Sciatic nerve (tissue), 2 donors: ENCODE results near the gene DEPDC5. TPM values are rescaled to one million over a fixed set of nuclear protein-coding genes. Genes with fewer than 3 reads are reported as not detected.

ENCODE experiments used
- ATAC-seq: fragments of 200-7000 bp; cut with Tn5 transposase; one replicate; pipeline ENCODE4 v1.9.1; 2020; ENCODE audit warnings: mild to moderate bottlenecking, moderate library complexity
- DNase-seq: peaks from one replicate; pipeline ENCODE4 v3.0.0-alpha.2; 2020; ENCODE audit warnings: low spot score
- intact Hi-C: fragments of 100-400 bp; cut with DNase I; formaldehyde crosslinking; loops from one replicate; pipeline ENCODE4 v1.14.2; 2022
- total RNA-seq: library from RNA; stranded (reverse); fragmentation: NEBNext Ultra II Directional; extraction: Animal tissue kit (Norgen Biotek cat#: 25700); gene quantifications from one replicate; pipeline ENCODE4 v1.2.1, GENCODE V29; 2021
- donor health status: DM: no; HTN: no; CAD: no.
- donor health status: DM: no; HTN: no; CAD: no.

Gene DEPDC5
- total RNA-seq, 1 donor from 2014 or later = 43.1 TPM

DNA sequence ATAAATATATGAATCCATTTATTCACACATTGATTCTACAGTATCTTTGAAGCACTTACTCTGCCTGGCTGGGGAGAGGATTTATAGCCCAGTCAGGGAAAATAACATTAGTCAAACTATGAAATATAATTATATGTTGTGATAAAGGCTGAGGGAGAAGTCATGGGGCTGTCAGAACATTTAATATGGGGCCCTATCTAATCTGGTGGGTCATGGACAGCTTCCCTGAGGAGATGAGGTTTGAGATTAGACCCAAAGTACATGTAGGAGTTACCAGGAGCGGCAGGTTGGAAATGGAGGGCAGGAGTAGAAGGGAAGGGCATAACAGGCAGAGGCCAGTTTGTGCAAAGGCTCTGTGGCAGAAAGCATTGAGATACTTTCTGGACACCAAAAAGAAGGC, 86.2 kb downstream of the DEPDC5 start:
- no peak for ATAC-seq
- intact Hi-C loops = no loop called here
- no peak for DNase-seq

DNA sequence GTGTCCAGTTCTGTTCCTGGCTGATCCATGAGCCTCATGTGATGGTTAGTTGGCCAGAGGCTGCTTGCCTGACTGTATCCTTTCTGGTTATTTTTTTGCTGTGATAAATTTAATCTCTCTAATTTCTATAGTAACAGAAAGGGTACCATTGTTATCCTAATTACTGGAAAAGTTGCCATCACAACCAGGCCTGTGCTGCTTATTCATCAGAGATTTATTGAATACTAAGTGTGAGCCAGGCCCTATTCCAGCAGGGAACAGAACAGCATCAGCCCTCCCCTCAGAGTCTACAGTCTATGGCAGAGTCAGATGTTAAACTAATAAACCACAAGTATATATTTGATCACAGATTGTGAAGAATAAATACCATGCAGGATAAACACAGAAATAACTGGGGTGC, 86.8 kb downstream of the DEPDC5 start:
- DNase-seq (no peak), ATAC-seq (no peak)
- intact Hi-C loops = no loop called here

DNA sequence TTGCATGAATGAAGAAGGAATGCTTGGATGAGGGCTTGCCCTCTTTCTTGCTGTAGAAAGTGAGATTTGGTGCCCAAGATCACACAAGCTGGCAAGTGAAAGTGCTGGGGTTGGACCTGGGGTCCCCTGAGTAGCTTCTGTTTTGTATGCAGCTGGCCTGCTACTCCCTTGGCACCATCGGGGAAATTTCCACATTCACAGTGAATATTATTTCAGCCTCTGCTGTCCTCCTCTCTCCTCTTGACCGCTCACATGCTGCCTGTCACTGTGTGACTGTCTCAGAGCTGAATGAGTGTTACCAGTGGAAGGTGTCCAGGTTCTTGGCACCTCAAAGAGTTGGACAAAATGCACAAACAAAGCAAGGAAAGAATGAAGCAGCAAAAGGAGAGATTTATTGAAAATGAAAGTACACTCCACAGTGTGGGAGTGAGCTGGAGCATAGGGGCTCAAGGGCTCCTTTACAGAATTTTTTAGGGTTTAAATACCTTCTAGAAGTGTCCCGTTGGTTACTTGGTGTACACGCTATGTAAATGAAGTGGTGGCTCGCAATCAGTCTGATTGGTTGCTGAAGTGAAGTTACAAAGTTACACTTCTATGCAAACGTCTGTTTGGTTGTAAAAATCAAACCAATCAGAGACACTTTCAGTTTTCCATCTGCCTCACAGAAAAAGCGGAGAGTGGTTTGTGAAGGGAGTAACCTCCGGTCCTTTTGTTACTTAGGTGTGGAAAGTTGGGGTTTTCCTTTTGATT, 87.4 kb downstream of the DEPDC5 start:
- ATAC-seq (no peak), DNase-seq (no peak)
- intact Hi-C loops = no loop called here

DNA sequence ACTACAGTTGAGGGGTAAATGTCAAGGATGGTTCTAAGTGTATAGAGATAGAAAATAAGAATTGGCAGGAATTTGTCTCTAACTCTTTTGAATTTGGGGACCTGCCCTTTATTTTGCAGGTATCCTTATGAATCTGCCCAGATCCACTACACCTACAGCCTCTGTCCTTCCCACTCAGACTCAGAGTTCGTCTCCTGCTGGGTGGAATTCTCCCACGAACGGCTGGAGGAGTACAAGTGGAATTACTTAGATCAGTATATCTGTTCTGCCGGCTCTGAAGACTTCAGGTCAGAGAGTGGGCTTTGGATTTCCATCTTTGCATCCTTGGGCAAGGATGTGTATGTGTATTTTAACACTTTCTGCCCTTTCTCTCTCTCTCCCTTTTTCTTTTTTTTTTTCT, 89.7 kb downstream of the DEPDC5 start:
- intact Hi-C loops = no loop called here
- ATAC-seq (no peak), DNase-seq (no peak)

GRCh38 chr22:31844941-31845340, 91.1 kb downstream of the DEPDC5 start:
- intact Hi-C loops = no loop called here
- DNase-seq (no peak), ATAC-seq (no peak)

GRCh38 chr22:31846161-31847115, 92.6 kb downstream of the DEPDC5 start:
- no peak for ATAC-seq
- intact Hi-C loops = no loop called here
- DNase-seq = no peak

- DNase-seq = no peak
- no peak for ATAC-seq
- intact Hi-C loops = no loop called here
Measured at GRCh38 chr22:31848411-31848810, 94.6 kb downstream of the DEPDC5 start.

DNA sequence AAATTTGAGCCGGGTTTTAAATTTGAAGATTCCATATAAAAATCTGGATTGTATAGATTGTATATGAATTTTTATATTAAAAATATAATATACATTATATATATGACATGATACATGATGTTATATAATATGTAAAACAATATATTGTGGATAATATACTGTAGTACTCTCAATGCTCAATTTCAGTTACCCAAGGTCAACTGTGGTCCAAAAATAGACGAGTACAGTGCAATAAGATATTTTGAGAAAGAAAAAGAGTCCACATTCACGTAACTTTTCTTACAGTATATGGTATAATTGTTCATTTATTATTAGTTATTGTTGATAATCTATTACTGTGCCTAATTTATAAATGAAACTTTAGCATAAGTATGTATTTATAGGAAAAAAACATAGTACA, 96.3 kb downstream of the DEPDC5 start:
- DNase-seq (no peak), ATAC-seq (no peak)
- intact Hi-C loops = no loop called here

GRCh38 chr22:31852691-31853421, 99.0 kb downstream of the DEPDC5 start:
- ATAC-seq = no peak
- DNase-seq = no peak

DNA sequence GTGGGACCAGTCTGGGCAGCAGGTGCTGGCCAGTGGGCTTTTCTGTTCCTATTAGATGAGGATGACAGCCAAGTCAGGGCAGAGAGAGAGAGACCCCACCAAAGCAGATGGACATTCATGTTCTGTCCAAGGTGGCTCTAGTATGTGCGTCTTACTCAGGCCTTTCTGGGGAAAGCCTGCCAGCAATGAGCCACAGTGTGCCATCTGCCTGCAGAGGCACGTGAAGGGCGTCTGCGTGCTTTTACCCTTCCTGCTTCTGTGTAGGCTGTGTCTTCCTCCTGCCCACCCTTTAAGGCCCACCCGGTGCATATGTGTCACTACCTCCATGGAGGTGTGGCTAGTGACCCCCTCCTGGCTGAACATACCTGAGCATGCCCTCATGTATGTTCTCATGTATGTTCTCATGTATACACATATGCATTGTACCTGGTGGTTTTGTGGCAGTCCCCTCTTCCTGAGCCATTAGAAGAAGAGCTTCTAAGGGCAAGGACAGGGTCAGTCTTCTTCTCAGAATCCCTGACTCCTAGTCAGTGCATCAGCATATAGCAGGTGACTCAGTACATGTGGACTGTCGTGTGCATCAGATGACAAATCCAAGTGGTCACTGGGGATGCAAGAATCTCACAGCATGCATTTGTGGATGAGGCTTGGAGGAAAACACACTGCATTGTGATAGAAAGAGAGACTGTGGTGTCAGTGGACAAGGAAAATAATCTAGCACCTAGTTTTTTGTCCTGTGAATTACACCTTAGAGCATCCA, 100.1 kb downstream of the DEPDC5 start:
- no peak for DNase-seq
- intact Hi-C loops = no loop called here
- ATAC-seq = no peak

More at GRCh38 chr22:31852691-31853421, 99.0 kb downstream of the DEPDC5 start:
- intact Hi-C loops = no loop called here

- ATAC-seq (no peak), DNase-seq (no peak)
- intact Hi-C loops = no loop called here
Measured at GRCh38 chr22:31857247-31857646, 103.4 kb downstream of the DEPDC5 start.

DNA sequence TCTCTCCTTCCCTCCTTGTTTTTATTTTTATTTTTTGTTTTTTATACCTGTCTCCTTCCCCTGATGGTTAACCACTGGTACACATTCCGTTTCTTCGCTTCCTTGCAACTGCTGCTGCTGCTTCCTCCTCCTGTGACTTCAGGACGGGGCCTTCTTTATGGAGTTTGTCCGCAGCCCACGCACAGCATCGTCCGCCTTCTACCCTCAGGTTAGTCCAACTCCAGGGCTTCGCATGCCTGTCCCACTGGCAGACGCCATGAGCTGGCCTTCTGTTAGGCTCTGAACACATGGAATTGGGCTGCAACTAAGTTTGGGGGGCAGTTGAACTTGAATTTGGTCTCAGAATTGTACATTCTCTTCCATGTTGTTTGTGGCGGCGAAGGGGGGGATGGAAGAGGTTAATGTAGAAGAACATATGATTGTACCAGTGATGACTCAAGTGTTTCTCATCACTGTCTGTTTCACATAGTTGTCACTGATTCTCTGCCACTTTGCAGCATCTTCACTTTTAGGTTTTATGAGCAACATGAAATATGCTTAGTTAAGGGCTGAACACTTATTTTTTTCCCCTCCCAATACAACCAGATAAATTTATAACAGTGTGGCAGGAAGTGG, 107.5 kb downstream of the DEPDC5 start:
- DNase-seq = no peak
- ATAC-seq = no peak
- intact Hi-C loops = no loop called here

- ATAC-seq (no peak), DNase-seq (no peak)
- intact Hi-C loops = no loop called here
Measured at GRCh38 chr22:31866918-31867317, 113.1 kb downstream of the DEPDC5 start.

GRCh38 chr22:31867386-31868153, 113.8 kb downstream of the DEPDC5 start:
- ATAC-seq = no peak
- intact Hi-C loops = no loop called here
- DNase-seq = no peak

DNA sequence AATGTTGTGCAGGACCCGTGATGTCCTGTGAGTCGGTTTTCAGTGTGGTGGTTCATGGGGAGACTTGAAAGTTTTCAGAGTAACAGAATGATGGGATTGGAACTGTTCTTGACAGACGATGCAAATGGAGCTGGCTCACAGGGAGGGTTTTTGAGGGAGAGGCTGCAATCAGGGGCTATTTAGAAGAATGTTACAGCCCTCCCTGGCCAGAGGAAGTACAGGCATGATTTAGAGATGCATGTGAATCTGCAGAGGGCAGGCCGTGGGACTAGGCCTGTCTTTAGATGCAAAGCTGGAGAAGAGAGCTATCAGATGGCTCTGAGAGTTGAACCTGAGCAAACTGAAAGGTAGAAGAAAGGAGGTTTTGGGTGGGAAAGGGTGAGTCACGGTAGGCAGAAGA, 115.9 kb downstream of the DEPDC5 start:
- intact Hi-C loops = no loop called here
- DNase-seq = no peak

DNA sequence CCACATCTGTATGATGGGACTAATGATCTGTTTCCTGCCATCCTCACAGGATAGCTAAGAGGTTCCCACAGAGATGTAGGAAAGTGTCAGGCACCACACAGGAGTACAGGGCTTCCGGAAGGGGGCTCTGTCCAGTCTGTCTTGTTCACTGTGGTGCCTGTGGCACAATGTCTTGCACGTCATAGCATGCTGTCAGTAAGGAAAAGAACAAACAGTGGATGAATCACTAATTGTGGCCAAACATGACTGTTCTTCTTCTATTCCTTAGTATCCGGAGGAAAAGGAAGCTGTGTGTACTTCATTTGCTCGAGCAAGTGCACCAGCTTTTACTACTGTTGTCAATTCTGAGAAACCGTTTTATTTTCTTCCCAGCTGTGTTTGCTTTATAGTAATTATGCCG, 117.1 kb downstream of the DEPDC5 start:
- no peak for DNase-seq
- intact Hi-C loops = no loop called here
- ATAC-seq = no peak

More for the DNA sequence above, 115.9 kb downstream of the DEPDC5 start:
- no peak for ATAC-seq

DNA sequence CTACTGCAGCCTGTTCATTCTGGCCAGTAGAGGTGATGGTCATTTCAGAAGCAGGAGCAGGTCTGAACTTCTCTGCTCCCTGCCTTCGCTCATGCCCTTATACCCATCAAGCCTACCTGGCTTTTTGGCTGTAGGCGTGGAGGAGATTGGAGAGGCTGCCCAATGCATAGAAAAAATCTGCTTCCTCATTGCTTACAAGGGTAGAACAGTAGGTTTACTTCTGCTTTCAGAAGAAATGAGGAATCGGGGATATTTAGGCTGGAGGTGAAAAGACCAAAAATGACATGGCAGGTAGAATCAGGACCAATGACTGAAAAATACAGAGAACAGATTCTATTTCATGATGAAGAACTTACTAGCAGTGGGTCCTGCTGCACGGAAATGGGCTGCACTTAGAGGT, 117.7 kb downstream of the DEPDC5 start:
- intact Hi-C loops = no loop called here
- DNase-seq (no peak), ATAC-seq (no peak)

DNA sequence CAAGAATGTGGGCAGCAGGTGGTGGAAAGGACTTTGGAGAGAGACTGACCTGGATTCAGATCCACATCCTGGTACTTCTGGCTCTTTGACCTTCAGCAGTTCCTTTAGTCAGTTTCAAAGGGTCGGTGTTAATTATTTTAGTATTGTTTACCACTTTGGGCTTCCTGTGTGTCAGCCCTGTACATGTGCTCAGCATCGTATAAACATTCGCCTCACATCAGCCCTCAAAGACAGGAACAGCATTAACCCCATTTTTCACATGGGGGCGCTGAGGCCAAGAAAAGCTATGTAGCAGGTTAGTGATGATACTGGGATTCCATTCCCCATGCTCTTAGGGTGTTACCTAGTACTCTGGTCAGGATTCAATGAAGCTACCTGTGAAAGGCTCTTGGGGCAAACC, 118.4 kb downstream of the DEPDC5 start:
- DNase-seq (no peak), ATAC-seq (no peak)
- intact Hi-C loops = no loop called here
